AG04450 (cell line): ENCODE results near the gene UFD1. TPM values are rescaled to one million over a fixed set of nuclear protein-coding genes. Genes with fewer than 3 reads are reported as not detected.

Experiments used
- CTCF ChIA-PET: fragments of 300-600, 350-600 bp; formaldehyde crosslinking; extraction: SDS; loops from one replicate; lab custom pipeline; 2022; ENCODE audit warnings: antibody characterized with exemption, inconsistent platforms; lab: Charles Lee
- POLR2A ChIA-PET: fragments of 350-600 bp; formaldehyde crosslinking; extraction: SDS; loops from one replicate; lab custom pipeline; 2021; ENCODE audit warnings: antibody characterized with exemption, inconsistent platforms; lab: Yijun Ruan, JAX
- DNase-seq: peaks from one replicate; pipeline ENCODE4 v3.0.0-alpha.2; 2011; ENCODE audit warnings: low read depth, low spot score
- H3K27ac ChIP-seq: one replicate; pipeline ENCODE4 v1.5.1; 2012; ENCODE audit warnings: low read depth, low read length, control low read depth
- H3K27me3 ChIP-seq: one replicate; pipeline ENCODE4 v1.6.0; 2012; ENCODE audit warnings: low read length; ENCODE audit not compliant: control insufficient read depth, insufficient read depth
- H3K4me3 ChIP-seq: 2 replicates; pipeline ENCODE4 v1.5.1; 2011; ENCODE audit warnings: mild to moderate bottlenecking, low read depth, low read length, control low read depth
- H3K9me3 ChIP-seq: 2 replicates; pipeline ENCODE4 v1.5.1; 2012; ENCODE audit warnings: low read length; ENCODE audit not compliant: control insufficient read depth, insufficient read depth
- CTCF ChIP-seq: IDR thresholded peaks from 2 replicates; pipeline ENCODE4 v1.5.1; 2011; ENCODE audit warnings: low read depth, low read length, control low read depth, inconsistent platforms
- polyA plus RNA-seq: library from polyadenylated mRNA; depleted of rRNA; stranded (reverse); fragments of >200 nt; gene quantifications from 2 replicates; pipeline ENCODE4 v1.2.3, GENCODE V29; 2011

The UFD1 gene
- polyA plus RNA-seq, 1 experiment: 87.3 TPM

DNA sequence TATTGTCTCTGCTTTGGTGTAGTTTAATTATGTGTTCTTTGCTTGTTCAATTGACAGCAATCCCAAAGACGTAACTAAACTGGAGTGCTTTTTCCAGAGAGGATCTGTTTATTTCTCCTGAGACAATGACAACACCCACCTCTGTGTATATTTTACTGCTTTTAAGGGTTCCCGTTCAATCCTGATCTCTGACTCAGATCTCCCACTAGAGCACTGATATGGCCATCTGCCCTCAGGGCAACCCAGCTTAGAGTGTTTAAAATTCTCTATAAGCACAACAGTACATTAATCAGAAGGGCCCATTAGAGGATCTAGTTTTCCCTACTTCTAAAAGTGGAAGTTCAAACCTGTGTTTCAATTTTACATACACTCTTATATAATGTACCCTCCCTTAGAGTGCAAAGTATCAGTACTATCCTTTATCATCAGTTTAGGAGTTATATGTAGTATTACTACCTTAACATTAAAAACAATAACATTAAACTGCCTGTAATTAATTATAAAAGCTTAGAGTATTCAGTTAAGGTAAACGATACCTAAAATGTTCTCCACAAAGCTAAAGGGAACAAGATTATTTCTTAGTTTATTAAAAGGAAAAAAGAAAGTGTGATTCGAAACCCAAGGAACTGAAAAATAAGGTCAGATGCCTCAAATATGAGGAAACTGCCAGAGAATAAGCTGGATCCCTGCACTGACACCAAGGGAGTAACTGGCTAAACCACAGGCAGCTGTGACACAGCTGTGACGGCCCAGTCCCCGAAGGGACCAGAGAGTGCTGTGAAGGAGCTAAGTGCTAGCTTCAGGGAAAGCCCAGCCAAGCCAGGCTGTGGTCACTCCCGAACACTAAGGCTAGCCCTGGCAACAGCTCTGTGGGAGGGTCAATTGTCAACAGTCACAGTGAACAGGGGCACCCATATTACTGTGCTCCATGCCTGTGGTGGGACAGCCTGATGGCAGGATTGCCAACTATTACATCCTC is 15.2 kb downstream of the UFD1 start:
- CTCF ChIA-PET: interaction anchor here (0.6 to 2.0 kb wide), 4 partner anchors 10 to 166 kb away, joined by 3 to 11 read pairs (median 5); no protein-coding TSS in a partner anchor
- Histone ChIP-seq H3K9me3 (no peaks in the 10 kb centered on the region), H3K27ac (peak overlapping the region; percentile 31), H3K27me3 (no peaks in the 10 kb centered on the region), H3K4me3 (no peak overlapping the region)
- POLR2A ChIA-PET: no interaction called here
- peak; percentile 24 for DNase-seq
- TF ChIP-seq CTCF: no peak

- H3K27me3 ChIP-seq: no peaks in the 10 kb centered on the region
- POLR2A ChIA-PET: no interaction called here
- no peak for TF ChIP-seq CTCF
- DNase-seq: no peak
- H3K4me3 ChIP-seq: no peak overlapping the region
- no peaks in the 10 kb centered on the region for H3K9me3 ChIP-seq
- no peak overlapping the region for H3K27ac ChIP-seq
- CTCF ChIA-PET: interaction anchor here (0.6 to 2.0 kb wide), 4 partner anchors 11 to 167 kb away, joined by 3 to 11 read pairs (median 5); no protein-coding TSS in a partner anchor
Measured at GRCh38 chr22:19463008-19463407, 16.0 kb downstream of the UFD1 start.

DNA sequence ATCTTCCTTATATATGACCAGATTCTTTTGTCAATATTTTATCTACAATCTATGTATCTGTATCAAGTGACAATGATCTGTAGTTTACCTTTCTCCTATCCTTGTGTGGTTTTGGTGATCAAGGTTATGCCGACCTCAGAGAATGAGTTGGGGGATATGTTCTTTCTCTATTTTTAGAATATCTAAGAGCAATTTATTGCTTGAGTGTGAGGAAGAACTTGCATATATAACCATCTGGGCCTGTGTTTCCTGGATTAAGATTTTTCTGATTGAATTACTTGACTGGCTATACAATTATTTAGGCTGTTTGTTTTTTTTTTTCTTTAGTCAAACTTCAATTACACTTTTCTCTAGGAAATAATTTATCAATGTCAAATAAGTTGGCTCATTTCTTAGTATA is 17.5 kb downstream of the UFD1 start:
- H3K27me3 ChIP-seq: no peaks in the 10 kb centered on the region
- no peak for TF ChIP-seq CTCF
- no peak overlapping the region for H3K27ac ChIP-seq
- DNase-seq: no peak
- no peak overlapping the region for H3K4me3 ChIP-seq
- H3K9me3 ChIP-seq: no peaks in the 10 kb centered on the region
- POLR2A ChIA-PET: no interaction called here
- CTCF ChIA-PET: no interaction called here

DNA sequence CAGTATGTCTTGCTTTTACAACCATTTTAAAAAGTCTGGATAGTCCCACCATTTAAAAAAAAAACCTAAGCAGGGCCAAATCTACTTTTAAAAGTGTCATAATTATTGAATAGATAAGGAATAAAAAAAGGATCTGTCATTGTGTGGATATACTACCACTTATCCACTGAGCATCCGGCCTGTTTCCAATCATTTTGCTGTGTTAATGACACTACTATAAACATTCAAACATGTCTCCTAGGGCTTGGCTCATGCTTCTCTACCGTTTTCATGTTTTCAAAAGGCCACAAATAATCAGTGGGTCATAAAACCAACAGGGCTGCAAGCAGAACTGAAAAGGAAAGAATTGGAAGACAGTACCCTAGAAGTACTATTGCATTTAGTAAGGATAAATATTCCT is 19.0 kb downstream of the UFD1 start:
- DNase-seq: no peak
- CTCF ChIA-PET: no interaction called here
- no peak overlapping the region for H3K27ac ChIP-seq

More for the DNA sequence above, 19.0 kb downstream of the UFD1 start:
- Histone ChIP-seq H3K4me3 (no peak overlapping the region), H3K9me3 (no peaks in the 10 kb centered on the region), H3K27me3 (no peaks in the 10 kb centered on the region)
- POLR2A ChIA-PET: no interaction called here
- no peak for TF ChIP-seq CTCF
